HG02938 (cell line): ENCODE data around the gene RPUSD3.
"Not testable (repeated sequence)": the region's sequence is repeated elsewhere in the genome, so short reads cannot be mapped to it uniquely, and the experiment has no call there.

ENCODE experiments used
- ATAC-seq: cut with Tn5 transposase; IDR thresholded peaks from one replicate; pipeline ENCODE4 v1.9.1; 2021; ENCODE audit warnings: mild to moderate bottlenecking, moderate library complexity; ENCODE audit not compliant: unreplicated experiment

RPUSD3 gene

DNA sequence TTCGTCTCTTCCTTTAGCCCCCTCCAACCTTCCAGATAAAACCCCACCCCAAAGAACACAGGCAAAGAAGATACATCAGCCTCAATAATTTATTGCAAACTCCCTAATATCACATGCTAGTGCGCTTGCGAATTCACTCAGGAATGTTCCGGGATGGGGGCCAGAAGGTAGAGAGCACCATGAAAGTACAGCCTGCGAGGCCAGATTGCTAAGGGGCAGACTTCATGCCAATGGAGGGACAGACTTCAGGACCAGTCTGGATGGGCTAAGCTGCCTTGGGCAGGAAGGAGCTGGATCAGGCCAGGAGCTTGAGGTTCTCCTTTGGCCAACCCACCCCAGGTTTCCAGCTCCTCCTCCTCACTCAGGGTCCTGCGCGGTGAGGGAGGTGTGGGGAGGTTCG, 22.8 kb upstream of the RPUSD3 start:
- no peak for ATAC-seq

DNA sequence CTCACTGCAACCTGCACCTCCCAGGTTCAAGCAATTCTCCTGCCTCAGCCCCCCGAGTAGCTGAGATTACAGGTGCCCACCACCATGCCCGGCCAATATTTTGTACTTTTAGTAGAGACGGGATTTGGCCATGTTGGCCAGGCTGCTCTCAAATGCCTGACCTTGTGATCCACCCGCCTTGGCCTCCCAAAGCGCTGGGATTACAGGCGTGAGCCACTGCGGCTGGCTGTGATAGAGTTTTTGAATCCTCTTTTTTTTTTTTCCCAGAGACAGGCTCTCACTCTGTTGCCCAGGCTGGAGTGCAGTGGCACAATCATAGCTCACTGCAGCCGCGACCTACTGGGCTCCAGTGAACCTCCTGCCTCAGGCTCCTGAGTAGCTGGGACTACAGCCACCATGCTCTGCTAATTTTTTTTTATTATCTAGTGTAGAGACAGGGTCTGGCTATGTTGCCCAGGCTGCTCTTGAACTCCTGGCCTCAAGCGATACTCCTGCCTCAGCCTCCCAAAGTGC, 21.4 kb upstream of the RPUSD3 start:
- not testable (repeated sequence) for ATAC-seq

DNA sequence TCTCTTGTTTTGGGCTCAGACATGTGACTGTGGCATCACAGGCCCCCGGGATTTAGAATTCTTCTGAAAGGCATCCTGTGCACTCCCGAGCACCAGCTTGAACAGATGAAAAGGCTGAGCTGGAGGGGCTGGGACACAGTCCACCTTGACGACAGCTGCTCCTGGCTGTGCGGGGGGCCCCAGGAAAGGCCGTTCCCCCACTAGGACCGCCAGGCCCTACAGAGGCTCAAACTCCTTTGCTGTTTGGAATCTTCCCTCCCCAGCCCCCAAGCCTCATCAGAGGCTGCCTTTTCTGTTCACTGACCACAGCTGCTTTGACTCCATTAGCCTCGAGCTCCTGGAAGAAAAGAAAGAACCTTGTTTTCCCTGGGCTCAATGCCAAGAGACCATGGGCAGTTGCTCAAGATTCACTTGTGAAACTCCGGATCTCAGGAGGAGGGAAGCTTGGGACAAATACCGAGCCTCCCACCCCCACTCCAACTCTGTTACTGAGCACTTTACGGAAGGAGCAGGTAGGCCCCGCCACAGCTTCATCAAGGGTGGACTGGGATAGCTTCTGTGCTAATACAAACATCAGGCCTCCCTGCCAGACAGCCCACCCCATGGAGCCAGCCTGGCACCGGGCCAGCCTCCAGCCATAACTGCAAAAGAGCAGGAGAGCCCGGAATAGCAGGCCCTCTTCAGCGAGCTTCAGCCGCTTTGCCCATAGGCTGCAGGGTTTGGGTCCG, 20.6 kb upstream of the RPUSD3 start:
- no peak for ATAC-seq

DNA sequence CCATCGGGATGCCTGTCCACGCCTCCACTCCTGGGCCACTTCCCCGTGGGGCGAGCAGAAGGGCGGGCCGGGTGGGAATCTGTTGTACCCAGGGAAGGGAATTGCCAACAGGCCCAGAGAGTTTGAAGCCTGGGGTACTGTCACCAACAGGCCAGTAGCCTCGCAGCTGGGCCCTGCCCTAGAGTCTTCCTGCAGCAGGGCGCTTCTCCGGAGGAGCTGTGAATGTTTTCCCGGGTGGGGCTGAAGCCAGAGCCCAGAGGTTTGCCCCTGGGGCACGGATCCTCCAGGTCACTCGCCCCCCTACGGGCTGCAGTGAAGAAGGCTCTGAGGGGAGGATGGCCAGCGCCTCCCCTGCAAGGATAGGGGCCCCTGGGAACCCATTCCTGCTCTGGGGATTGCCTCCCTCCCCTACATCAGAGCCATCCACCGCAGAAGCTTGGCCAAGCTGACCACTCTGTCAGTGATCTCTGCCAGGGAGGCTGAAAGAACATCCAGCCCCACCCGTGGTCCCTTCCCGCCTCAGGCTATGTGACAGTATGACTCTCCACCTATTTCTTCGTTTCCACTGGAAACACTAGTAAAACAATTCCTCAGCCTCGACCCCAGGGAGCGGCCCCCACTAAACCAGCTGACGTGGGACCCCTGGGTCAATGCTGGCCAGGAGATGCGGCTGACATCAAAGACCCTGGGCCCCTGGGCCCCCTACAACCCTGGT, 19.4 kb upstream of the RPUSD3 start:
- no peak for ATAC-seq

DNA sequence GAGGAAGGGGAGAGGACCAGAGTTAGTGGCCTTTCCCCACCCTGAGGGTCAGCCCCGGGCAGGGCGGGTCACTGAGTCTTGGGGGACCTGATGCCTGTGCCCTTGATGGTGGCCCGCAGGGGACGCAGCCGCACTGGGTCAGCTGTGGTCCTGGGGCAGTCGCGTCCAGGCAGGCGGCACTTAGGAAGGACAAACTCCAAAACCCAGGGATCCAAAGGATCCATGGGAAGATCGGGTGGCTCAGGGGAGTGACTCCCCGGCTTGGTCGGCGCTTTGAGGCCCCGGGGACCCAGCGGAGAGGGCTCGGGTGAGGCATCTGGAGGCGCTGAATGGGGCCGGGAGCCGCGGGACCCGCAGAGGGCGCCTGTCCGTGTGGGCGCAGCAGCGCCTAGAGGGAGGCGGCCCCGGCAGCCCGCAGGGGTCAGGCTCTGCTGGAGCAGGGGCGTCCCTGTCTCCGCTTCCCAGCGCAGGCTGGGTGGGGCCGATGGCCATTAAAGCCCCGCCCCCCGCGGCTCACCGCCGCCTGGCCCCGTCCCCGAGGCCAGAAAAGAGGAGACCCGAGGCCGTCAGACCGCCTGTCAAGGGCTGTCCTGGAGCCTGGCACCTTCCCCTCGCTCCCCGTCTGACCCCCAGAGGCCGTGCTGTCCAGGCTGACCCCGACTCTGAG, 18.7 kb upstream of the RPUSD3 start:
- ATAC-seq = no peak

DNA sequence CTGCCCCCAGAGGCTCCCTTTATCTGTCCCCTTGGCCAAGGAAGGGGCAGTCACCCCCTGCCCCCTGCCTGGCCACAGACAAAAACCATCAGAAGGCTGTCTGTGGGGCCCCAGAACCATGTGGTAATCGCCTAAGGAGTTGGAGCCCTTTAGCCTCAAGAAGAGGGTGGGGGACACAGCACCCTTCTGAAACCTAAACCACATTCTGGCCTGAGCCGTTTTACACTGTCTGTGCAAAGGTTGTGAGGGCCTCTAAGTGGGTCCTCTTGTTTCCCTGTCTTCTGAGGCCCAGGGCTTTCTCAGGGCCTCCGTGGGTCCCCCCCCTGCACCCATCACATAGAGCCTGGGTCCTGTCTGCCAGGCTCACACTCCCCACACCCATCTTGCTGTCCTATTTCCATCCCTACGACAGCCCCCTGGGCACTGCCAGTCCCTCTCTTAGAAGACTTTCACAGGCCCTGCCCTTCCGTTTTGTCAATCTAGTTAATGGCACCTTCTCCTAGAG, 17.9 kb upstream of the RPUSD3 start:
- no peak for ATAC-seq

DNA sequence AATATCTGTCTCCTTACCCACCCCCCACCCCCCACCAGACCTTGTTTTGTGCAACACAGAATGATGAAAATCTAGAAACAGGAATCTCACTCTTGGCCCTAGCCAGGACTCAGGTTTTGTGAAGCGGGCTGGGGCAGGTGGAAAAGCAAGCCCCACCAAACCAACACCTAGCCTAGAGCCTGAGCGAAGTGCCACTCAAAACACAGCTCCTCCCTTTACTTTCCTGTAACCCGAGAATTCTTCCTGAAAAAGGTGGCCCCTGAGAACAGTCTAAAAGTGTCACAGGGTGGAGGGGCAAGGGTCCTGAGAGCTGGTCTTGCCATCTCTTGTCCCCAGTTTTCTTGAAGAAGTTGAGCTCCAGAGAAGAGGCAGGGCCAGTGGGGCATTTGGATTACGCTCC, 17.4 kb upstream of the RPUSD3 start:
- no peak for ATAC-seq

DNA sequence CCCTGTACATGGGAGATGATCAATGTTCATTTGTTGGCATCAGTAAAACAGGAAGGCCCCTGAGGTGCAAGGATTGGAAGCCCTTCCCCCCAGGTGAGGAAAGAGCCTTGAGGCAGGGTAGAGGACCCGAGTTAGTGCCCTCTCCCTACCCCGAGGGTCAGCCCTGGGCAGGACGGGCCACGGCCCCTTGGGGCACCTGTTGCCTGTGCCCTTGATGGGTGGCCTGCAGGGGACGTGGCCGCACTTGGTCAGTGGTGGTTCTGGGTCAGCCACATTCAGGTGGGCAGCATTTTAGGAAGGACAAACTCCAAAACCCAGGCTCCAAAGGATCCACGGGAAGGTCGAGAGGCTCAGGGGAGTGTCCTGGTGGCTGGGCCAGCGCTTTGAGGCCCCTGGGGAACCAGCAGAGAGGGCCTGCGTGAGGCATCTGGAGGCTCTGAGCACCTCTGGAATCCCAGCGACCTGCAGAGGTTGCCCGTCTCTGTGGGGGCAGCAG, 15.8 kb upstream of the RPUSD3 start:
- no peak for ATAC-seq

DNA sequence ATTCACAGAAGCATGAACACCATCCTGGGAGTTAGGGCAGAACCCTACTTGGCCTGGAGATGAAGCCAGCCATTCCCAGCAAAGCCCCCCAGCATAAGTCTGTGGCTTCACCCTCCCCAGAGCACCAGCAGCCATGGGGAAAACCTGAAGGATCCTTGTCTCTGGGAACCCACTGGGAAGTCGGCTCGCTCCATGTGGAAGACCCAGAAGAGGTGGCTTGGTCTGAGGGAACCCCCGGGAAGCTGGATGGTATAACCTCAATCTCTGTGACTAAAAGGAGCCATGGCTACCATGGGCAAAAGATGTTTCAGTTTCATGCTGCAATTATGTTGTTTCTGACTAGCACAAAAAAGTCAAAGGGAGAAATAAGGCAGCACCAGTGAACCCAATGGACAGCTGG, 11.8 kb upstream of the RPUSD3 start:
- no peak for ATAC-seq

DNA sequence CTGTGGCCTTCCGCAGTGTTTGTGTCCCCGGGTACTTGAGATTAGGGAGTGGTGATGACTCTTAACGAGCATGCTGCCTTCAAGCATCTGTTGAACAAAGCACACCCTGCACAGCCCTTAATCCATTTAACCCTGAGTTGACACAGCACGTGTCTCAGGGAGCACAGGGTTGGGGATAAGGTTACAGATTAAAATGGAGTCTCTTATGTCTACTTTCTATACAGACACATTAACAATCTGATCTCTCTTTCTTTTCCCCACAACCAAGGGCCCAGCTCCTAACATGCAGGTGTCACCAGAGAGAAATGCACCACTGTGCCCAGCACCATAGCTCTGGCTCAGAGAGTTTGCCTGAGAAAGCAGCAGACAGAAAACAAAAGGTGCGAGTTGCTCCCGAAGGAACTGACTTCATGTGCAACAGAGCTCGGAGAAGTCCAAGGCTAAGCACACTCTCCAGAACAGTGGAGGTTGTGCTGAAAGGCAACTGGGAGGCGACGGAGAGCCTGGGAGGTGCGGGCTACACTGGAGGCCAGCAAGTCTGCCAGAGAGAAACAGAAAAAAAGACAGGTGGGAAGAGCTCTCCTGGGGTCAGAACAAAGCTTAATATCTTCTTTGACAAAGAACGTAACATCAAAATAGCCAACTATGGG, 10.6 kb upstream of the RPUSD3 start:
- not testable (repeated sequence) for ATAC-seq

DNA sequence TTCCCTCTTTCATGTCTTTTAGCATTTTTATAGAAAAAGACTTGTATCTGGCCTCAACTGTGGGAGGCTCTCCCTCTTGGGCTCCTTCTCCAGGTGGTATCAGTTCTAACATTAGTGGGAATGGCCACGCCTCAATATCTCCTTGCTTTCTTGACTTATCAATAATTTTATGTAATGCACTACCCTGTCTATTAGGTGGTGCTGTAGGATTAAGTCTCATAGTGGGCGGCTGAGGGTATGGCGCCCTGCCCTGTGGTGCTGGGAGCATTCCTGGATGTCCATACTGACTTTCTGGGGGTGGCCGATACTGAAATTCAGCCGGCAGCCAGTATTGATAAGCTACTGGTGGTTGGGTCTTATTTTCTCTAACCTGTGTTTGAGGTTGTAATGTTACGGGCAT, 8.7 kb upstream of the RPUSD3 start:
- no peak for ATAC-seq

DNA sequence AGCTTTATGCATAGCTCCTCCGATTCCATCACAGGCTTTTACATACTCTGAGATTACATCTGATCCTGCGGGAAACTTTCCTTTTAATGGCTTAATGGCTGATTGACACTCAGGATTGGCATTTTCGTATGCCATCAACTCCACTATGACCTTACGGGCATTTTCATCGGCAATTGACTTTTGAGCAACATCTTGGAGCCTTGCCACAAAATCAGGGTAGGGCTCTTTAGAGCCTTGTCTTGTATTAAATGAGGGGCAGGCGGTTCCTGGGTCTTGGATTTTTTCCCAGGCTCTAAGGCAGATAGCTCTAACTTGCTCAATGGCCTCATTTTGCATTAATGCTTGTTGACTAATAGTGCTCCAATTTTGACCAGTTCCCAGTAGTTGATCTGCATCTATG, 8.1 kb upstream of the RPUSD3 start:
- ATAC-seq = not testable (repeated sequence)

DNA sequence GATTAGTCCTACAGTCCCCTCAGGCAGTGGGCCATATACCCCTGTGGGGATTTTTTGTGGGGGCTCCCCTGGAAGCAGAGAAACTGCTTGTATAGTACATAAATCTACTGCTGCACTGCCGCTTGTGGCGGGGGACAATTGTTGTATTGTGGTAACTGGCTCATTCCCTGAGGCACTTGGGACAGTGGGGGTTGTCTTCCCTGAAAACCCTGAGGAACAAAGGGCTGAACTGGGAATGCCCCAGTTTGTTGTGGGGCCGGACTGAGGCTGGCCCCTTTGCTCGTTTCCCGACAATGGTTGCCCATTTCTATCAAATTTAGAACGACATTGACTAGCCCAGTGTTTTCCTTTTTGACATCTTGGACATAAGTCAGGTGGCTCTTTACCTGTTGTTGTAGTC, 7.6 kb upstream of the RPUSD3 start:
- not testable (repeated sequence) for ATAC-seq

DNA sequence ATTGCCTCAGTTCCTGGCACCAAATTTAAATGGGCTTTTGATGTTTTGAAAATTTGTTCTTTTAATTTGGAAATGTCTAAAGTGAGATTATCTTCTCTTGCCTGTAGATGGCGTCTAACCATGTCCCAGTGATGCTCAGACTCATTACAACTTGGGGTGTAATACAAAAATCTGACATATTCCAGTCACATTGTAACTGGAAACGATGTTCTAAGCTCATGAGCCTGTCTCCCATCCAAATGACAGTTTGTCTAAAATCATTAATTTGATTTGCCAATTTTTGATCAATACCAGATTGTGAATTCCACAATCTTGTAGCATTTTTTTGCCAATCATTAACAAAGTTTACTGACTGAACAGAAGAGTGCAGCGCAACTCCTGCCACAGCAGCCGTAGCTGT, 5.1 kb upstream of the RPUSD3 start:
- ATAC-seq = not testable (repeated sequence)

DNA sequence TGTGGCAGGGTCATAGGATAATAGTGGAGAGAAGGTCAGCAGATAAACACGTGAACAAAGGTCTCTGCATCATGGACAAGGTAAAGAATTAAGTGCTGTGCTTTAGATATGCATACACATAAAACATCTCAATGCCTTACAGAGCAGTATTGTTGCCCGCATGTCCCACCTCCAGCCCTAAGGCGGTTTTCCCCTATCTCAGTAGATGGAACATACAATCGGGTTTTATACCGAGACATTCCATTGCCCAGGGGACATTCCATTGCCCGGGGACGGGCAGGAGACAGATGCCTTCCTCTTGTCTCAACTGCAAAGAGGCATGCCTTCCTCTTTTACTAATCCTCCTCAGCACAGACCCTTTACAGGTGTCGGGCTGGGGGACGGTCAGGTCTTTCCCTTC, 4.1 kb upstream of the RPUSD3 start:
- ATAC-seq = not testable (repeated sequence)

DNA sequence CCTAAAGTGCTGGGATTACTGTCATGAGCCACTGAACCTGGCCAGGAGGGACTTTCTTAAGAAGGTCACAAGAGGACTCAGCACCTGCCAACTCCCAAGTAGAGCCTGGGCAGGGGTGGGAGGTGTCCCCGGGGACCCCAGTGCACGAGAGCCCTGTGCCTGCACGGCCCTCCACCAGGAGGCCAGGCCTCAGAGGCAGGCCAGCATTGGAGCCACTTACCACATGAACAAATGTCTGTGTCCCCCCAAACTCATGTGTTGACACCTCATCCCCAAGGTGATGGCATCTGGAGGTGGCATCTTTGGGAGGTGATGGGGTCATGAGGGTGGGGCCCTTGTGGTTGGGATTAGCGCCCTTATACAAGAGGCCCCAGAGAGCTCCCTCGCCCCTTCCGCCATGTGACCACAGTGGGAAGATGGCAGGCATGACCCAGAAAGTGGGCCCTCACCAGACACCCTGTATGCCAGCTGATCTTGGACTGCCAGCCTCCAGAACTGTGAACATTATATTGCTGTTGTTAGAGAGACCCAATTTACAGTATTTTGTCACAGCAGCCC, 3.2 kb upstream of the RPUSD3 start:
- ATAC-seq = no peak

DNA sequence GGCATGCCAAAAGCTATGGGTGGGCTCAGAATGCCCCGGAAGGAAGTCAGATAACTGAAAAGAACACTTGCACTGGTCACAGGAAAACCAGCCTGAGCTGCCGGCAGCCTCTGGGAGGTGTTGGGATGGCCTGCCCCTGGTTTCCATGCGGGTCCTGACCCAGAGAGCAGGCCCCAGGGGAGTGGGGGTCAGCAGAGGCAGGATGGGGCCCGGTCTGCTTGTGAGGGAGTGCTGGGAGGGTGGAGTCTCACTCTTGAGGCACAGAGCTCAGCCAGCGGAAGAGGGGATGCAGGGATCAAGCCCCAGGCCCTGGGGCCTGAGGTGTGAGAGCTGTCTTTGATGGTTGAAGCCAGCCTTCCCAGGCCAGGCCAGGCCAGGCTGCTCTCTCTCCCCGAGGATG, 2.4 kb upstream of the RPUSD3 start:
- ATAC-seq = no peak

DNA sequence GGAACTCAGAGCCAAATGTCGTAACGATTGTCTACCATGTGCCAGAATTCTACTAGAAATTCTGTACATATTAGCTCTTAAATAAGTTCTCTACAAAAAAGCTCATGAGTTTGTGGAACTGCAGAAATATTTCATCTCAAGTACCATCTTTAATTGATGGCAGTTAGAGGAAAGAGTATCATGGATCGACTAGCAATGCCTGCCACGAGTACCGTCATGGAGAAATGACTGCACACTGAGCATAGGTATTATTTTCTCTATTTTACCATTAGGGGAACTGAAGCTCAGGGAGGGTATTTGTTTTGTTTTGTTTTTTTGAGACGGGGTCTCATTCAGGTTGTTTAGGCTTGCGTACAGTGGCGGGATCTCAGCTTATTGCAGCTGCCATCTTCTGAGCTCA, 2.8 kb downstream of the RPUSD3 start:
- ATAC-seq = no peak

DNA sequence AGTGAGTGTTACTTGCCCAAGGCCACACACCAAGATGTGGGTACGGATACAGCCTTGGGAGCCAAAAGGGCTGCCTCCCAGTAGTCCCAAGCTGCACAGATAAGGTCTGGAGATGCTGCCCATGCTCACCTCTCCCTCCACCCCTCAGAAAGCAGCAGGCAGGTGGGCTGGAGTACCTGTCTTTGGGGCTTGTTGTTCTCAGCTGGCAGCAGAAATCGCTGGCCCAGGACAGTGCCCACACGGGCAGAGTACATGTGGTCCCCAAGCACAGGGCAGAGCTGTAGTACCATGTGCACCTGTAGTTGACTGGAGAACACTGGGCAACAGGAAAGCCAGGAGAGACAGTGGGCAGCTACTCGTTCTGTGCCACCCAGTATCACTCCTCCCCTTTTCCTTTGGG, 5.0 kb downstream of the RPUSD3 start:
- no peak for ATAC-seq

DNA sequence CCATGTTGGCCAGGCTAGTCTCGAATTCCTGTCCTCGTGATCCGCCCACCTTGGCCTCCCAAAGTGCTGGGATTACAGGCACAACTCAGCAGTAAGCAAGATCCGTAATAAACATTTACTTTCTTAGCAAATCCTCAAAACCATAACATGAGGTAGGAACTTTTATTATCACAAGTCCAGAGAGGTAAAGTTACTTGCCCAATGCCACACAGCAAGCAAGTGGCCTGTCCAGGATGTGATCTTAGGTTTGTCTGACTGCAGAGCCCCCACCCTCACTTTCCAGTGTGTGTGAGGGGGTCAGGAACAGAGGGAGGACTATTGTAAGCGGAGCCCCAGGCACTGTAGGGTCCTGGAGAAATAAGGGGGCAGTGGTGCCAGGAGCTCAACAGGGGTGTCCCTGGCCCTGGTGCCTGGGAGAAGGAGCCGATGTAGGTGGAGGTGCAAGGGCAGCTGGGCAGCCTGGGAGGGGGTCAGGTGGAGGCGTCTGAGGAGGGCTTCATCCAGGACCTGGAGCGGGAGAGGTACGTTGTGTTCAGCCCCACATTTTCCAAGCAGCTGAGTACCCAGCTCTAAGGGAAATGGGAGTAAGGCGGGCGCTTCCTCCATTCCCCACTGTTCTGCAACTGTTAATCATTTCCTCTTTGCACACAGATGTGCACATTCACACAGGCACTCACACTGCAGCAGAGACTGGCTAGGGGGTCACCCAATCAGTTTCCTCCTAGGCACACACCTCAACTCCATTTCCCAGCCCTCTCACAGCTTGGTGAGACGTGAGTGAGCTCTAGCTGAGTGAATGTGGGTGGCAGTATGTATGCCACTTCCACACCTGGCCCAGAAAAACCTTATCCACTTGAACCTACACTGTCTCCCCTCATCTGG, 5.9 kb downstream of the RPUSD3 start:
- no peak for ATAC-seq
